ENCODE measurements around the gene DGKB.

DGKB gene

GRCh38 chr7:14201353-14201752 lies 701.2 kb downstream of the DGKB start:
- DNase-seq (ENCODE audit: extremely low read depth, low read depth): no peak

GRCh38 chr7:14199336-14199735 lies 703.2 kb downstream of the DGKB start:
- no peak for TF ChIP-seq CTCF (IDR thresholded peaks at IDR 0.05; ENCODE audit: low read depth, low read length)
- DNase-seq (ENCODE audit: extremely low read depth, low read depth): no peak

More at GRCh38 chr7:14201353-14201752, 701.2 kb downstream of the DGKB start:
- no peak for TF ChIP-seq CTCF (IDR thresholded peaks at IDR 0.05; ENCODE audit: low read depth, low read length)

DNA sequence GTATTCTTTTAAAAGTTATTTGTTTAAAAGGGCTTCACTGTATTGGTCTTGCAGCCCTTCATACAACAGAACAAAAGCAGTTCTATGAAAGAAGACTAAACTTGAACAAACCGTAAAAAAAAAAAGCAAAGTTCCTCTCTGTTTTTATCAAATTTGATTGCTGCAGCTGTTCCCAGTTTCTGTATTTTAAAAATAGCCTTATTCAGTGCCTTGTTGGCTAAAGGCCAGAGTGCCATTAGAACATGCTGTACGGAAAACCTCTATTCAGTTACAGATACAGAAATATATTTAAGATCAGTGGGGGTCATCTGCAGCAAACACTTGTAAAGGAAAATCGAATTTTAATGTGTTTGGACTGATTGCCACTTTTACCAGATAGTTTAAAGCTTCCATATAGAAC lies 705.3 kb downstream of the DGKB start:
- no peak for TF ChIP-seq CTCF (IDR thresholded peaks at IDR 0.05; ENCODE audit: low read depth, low read length)
- no peak for DNase-seq (ENCODE audit: extremely low read depth, low read depth)

GRCh38 chr7:14196555-14196954 lies 706.0 kb downstream of the DGKB start:
- no peak for DNase-seq (ENCODE audit: extremely low read depth, low read depth)
- no peak for TF ChIP-seq CTCF (IDR thresholded peaks at IDR 0.05; ENCODE audit: low read depth, low read length)

DNA sequence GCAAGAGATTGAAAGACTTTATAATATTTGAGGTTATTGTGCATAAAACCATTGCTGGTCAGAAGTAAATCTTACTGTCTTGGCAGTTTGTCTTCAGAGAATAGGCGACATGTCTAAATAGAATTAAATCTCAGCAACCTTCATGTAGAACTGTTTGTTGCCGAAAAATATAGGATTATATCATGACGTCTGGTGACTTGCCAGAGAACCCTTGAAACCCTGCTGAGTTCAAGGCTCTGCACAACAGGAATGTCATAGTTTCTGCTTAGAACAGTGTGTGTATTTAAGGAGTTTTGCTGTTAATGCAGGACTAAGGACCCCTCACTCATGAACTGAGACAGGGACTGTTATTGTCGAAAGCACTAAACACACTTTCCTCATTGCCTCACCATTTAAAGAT lies 706.7 kb downstream of the DGKB start:
- DNase-seq (ENCODE audit: extremely low read depth, low read depth): no peak
- no peak for TF ChIP-seq CTCF (IDR thresholded peaks at IDR 0.05; ENCODE audit: low read depth, low read length)

DNA sequence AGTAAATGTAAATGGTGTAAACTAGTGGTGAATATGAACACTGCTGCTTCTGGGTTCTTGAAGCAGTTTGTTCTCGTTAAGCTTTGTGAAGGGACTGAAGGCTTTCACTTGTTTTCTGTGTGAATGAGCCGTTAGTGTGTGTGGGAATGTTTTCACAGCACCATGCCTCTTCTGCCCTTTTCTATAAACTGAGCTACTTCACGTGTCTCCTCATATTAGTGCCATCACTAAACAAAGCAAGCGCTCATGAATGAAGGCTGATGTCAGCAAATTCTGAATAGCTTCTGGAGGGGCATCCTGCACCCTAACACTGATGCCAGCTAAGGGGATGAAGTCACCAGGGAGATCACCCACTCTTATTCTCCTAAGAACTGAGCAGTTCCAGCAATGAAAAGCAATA lies 707.5 kb downstream of the DGKB start:
- TF ChIP-seq CTCF (IDR thresholded peaks at IDR 0.05; ENCODE audit: low read depth, low read length): no peak
- DNase-seq (ENCODE audit: extremely low read depth, low read depth): no peak

DNA sequence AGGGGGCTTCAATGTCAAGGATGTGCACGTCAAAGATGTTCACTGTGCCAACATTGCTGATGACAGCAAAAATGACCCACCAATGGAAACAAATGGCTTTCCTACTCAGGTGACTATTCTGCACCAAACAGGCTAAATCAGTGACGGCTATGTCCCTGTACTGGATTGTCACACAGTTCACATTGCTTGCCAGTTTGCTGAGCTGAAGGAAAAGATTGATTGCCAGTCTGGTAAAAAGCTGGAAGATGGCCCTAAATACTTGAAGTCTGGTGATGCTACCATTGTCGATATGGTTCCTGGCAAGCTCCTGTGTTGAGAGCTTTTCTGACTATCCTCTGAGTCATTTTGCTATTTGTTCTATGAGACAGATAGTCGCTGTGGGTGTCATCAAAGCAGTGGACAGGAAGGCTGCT lies 710.9 kb downstream of the DGKB start:
- DNase-seq (ENCODE audit: extremely low read depth, low read depth): no peak
- TF ChIP-seq CTCF (IDR thresholded peaks at IDR 0.05; ENCODE audit: low read depth, low read length): no peak
